Gastrocnemius medialis (tissue), 4 donors: ENCODE measurements around the gene MINDY4.

ENCODE experiments used
- POLR2A ChIP-seq, 2 donors: fragments of 450-650 bp; IDR thresholded peaks; one replicate each; pipeline ENCODE4 v1.6.1; 2017; ENCODE audit warnings: antibody characterized with exemption in 2 of 2, mild to moderate bottlenecking in 2 of 2, moderate library complexity in 2 of 2
- TF ChIP-seq, protein P1 (sequence below), 5 experiments: fragments of 450-650 bp in 3 of 5; fragments of 200-600 bp in 2 of 5; sonication (generic) in 2 of 5; IDR thresholded peaks in 4 of 5; conservative IDR thresholded peaks in 1 of 5; 1 replicate in 4 of 5; 2 replicates in 1 of 5; pipeline ENCODE4 v1.5.1; 2016 to 2019; ENCODE audit warnings: antibody characterized with exemption in 5 of 5, mild to moderate bottlenecking in 3 of 5, moderate library complexity in 3 of 5

DNA sequence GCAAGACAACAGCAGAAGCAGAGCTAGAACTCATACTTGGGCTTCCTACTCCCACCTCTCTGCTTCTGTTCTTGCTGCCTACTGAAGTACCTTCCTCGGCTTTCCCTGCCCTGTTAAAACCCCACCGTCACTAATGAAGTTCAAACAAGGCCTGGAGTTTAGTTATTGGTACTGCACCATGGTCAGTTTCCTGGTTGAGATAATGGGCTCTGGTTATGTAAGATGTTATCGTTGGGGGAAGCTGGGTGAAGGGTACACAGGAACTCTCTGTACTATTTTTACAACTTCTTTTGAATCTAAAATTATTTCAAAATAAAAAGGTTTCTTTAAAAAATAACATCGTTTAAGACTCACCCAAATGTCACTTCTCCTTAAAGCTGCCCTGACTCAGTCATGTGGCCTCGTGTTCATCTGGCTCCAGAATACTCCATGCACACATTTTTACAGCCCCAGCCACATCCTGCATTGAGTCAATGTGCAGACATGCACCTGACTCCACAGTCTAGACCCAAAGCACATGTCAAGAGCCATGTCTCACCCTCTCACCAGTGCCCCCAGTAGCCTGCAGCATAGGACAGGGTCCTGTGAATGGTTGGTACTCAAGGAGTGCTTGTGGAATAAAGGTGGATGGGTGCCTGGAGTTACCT lies 103.6 kb downstream of the MINDY4 start:
- TF ChIP-seq, protein P1, sequence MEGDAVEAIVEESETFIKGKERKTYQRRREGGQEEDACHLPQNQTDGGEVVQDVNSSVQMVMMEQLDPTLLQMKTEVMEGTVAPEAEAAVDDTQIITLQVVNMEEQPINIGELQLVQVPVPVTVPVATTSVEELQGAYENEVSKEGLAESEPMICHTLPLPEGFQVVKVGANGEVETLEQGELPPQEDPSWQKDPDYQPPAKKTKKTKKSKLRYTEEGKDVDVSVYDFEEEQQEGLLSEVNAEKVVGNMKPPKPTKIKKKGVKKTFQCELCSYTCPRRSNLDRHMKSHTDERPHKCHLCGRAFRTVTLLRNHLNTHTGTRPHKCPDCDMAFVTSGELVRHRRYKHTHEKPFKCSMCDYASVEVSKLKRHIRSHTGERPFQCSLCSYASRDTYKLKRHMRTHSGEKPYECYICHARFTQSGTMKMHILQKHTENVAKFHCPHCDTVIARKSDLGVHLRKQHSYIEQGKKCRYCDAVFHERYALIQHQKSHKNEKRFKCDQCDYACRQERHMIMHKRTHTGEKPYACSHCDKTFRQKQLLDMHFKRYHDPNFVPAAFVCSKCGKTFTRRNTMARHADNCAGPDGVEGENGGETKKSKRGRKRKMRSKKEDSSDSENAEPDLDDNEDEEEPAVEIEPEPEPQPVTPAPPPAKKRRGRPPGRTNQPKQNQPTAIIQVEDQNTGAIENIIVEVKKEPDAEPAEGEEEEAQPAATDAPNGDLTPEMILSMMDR (IDR thresholded peaks at IDR 0.05 in 4 of 5, conservative IDR thresholded peaks at IDR 0.05 in 1 of 5) = no peak
- TF ChIP-seq POLR2A (IDR thresholded peaks at IDR 0.05) = no peak
